Progenitor cell of endocrine pancreas (in vitro differentiated cells): Measurements from ENCODE around the gene TBC1D13. TPM values are rescaled to one million over a fixed set of nuclear protein-coding genes. Genes with fewer than 3 reads are reported as not detected.

Source experiments
- DNase-seq: peaks from one replicate; pipeline ENCODE4 v3.0.0; 2021; ENCODE audit warnings: low spot score; ENCODE audit not compliant: unreplicated experiment
- H3K27ac Mint-ChIP-seq: 2 replicates; pipeline ENCODE4 v1.8.0; 2021; ENCODE audit warnings: mild to moderate bottlenecking, moderate library complexity, mixed read lengths
- H3K27me3 Mint-ChIP-seq: 2 replicates; pipeline ENCODE4 v1.8.0; 2021; ENCODE audit warnings: mixed read lengths
- H3K36me3 Mint-ChIP-seq: 2 replicates; pipeline ENCODE4 v1.8.0; 2022; ENCODE audit warnings: mixed read lengths; ENCODE audit not compliant: insufficient read depth
- H3K4me1 Mint-ChIP-seq: 2 replicates; pipeline ENCODE4 v1.8.0; 2021; ENCODE audit warnings: low read depth, mixed read lengths
- H3K4me3 Mint-ChIP-seq: 2 replicates; pipeline ENCODE4 v1.8.0; 2021; ENCODE audit warnings: low read depth, mild to moderate bottlenecking, moderate library complexity, mixed read lengths
- H3K9me3 Mint-ChIP-seq: 2 replicates; pipeline ENCODE4 v1.8.0; 2021; ENCODE audit warnings: low read depth, mixed read lengths
- CTCF ChIP-seq: fragments of 200-600 bp; sonication (generic); IDR thresholded peaks from one replicate; pipeline ENCODE4 v1.5.0; 2021; ENCODE audit warnings: antibody characterized with exemption, mild to moderate bottlenecking; ENCODE audit not compliant: unreplicated experiment
- total RNA-seq: library from RNA; stranded (reverse); gene quantifications from 2 replicates; pipeline ENCODE4 v1.2.1, GENCODE V29; 2021

TBC1D13 gene
- total RNA-seq, 1 donor from 2014 or later: 36.1 TPM

- TF ChIP-seq CTCF: no peak
- Mint-ChIP-seq H3K27ac (peak overlapping the region; percentile 69), H3K27me3 (no peaks in the 10 kb centered on the region), H3K4me1 (peaks cover 8% of the 10 kb centered on the region), H3K9me3 (no peaks in the 10 kb centered on the region), H3K36me3 (peaks cover 11% of the 10 kb centered on the region), H3K4me3 (peak overlapping the region; percentile 88)
- no peak for DNase-seq
These were observed 41.8 kb downstream of the TBC1D13 start for GRCh38 chr9:128828719-128829452.

- H3K4me1 Mint-ChIP-seq: peaks cover 8% of the 10 kb centered on the region
- H3K4me3 Mint-ChIP-seq: peak within 1 kb of the TSS; percentile 88
- H3K9me3 Mint-ChIP-seq: no peaks in the 10 kb centered on the region
- DNase-seq: peak; percentile 87
- H3K27me3 Mint-ChIP-seq: no peaks in the 10 kb centered on the region
- TF ChIP-seq CTCF: no peak
- peak within 1 kb of the TSS; percentile 92 for H3K27ac Mint-ChIP-seq
- peaks cover 13% of the 10 kb centered on the region for H3K36me3 Mint-ChIP-seq
These were observed 42.6 kb downstream of the TBC1D13 start, which contains the start of gene SPOUT1 for GRCh38 chr9:128829477-128830251. Gene SPOUT1, minus strand, starts transcription at chr9:128829794. Its CDS starts 14 bp downstream, at chr9:128829780.

GRCh38 chr9:128833696-128834095, 46.6 kb downstream of the TBC1D13 start:
- Mint-ChIP-seq H3K27ac (no peak overlapping the region), H3K27me3 (no peaks in the 10 kb centered on the region), H3K9me3 (no peaks in the 10 kb centered on the region), H3K4me3 (no peak overlapping the region), H3K4me1 (peaks cover 13% of the 10 kb centered on the region), H3K36me3 (peaks cover 9% of the 10 kb centered on the region)
- no peak for DNase-seq
- TF ChIP-seq CTCF: no peak

GRCh38 chr9:128835246-128836210, 48.5 kb downstream of the TBC1D13 start:
- H3K27me3 Mint-ChIP-seq: no peaks in the 10 kb centered on the region
- no peak for TF ChIP-seq CTCF
- H3K36me3 Mint-ChIP-seq: peaks cover 7% of the 10 kb centered on the region
- H3K4me1 Mint-ChIP-seq: peaks cover 6% of the 10 kb centered on the region
- no peaks in the 10 kb centered on the region for H3K9me3 Mint-ChIP-seq
- H3K27ac Mint-ChIP-seq: no peak overlapping the region
- no peak for DNase-seq
- H3K4me3 Mint-ChIP-seq: no peak overlapping the region
